CD4-positive, alpha-beta T cell (primary cell): ENCODE results near the gene PRDM16. TPM values are rescaled to one million over a fixed set of nuclear protein-coding genes. Genes with fewer than 3 reads are reported as not detected.

Experiments
- ATAC-seq: fragments of 200-7000 bp; cut with Tn5 transposase; one replicate; pipeline ENCODE4 v1.10.0; 2022; ENCODE audit warnings: mild to moderate bottlenecking; ENCODE audit not compliant: poor library complexity
- CTCF ChIA-PET: fragments of 350-600 bp; sonication (Branson Sonifier 250); formaldehyde crosslinking; loops from one replicate; lab custom pipeline; 2021; ENCODE audit warnings: antibody characterized with exemption, inconsistent platforms; lab: Charles Lee
- POLR2A ChIA-PET: fragments of 350-600 bp; sonication (Branson Sonifier 250); formaldehyde crosslinking; loops from one replicate; lab custom pipeline; 2021; ENCODE audit warnings: antibody characterized with exemption, inconsistent platforms; lab: Charles Lee
- DNase-seq, 14 experiments: peaks; one replicate each; pipeline ENCODE4 v3.0.0-alpha.2; 2013 to 2020; ENCODE audit warnings: mixed read lengths in 2 of 14
- H3K27ac ChIP-seq, 2 donors: one replicate each; pipeline versions ENCODE4 v1.5.1 to v1.7.0; 2013; ENCODE audit warnings: low read length in 2 of 2, low read depth in 1 of 2, mild to moderate bottlenecking in 1 of 2
- H3K27me3 ChIP-seq, 2 experiments: 1 replicate in 1 of 2; 2 replicates in 1 of 2; pipeline versions ENCODE4 v1.6.1 to v1.7.0; 2013; ENCODE audit warnings: low read length in 2 of 2, control low read depth in 1 of 2, mild to moderate bottlenecking in 1 of 2, moderate library complexity in 1 of 2; ENCODE audit not compliant: insufficient read depth in 2 of 2, control insufficient read depth in 1 of 2
- H3K36me3 ChIP-seq: one replicate; pipeline ENCODE4 v1.6.1; 2013; ENCODE audit warnings: low read length, control low read depth; ENCODE audit not compliant: insufficient read depth
- H3K4me1 ChIP-seq: one replicate; pipeline ENCODE4 v1.6.1; 2013; ENCODE audit warnings: low read length, control low read depth; ENCODE audit not compliant: insufficient read depth
- H3K4me3 ChIP-seq: one replicate; pipeline ENCODE4 v1.5.1; 2013; ENCODE audit warnings: mild to moderate bottlenecking, low read length, moderate library complexity
- H3K9me3 ChIP-seq, 2 experiments: 1 replicate in 1 of 2; 2 replicates in 1 of 2; pipeline versions ENCODE4 v1.6.1 to v1.7.0; 2013; ENCODE audit warnings: low read length in 2 of 2, mild to moderate bottlenecking in 2 of 2, control low read depth in 1 of 2, moderate library complexity in 1 of 2; ENCODE audit not compliant: control insufficient read depth in 1 of 2, insufficient read depth in 1 of 2
- H3K27ac Mint-ChIP-seq: one replicate; pipeline ENCODE4 v1.8.0; 2020; ENCODE audit warnings: mixed read lengths
- H3K27me3 Mint-ChIP-seq: one replicate; pipeline ENCODE4 v1.8.0; 2021; ENCODE audit warnings: mixed read lengths
- H3K36me3 Mint-ChIP-seq: one replicate; pipeline ENCODE4 v1.8.0; 2021; ENCODE audit warnings: low read depth, mixed read lengths
- H3K4me1 Mint-ChIP-seq: one replicate; pipeline ENCODE4 v1.8.0; 2021; ENCODE audit warnings: low read depth, mixed read lengths
- H3K4me3 Mint-ChIP-seq: one replicate; pipeline ENCODE4 v1.8.0; 2020; ENCODE audit warnings: mild to moderate bottlenecking, mixed read lengths
- H3K9me3 Mint-ChIP-seq: one replicate; pipeline ENCODE4 v1.8.0; 2020; ENCODE audit warnings: mixed read lengths
- intact Hi-C, 2 experiments: fragments of 100-400 bp; cut with DNase I in 1 of 2; cut with micrococcal nuclease in 1 of 2; formaldehyde crosslinking; loops; one replicate each; pipeline versions ENCODE4 v1.15.1 to v1.9.0; 2023 to 2025; cut with DNase I, micrococcal nuclease
- total RNA-seq, 174 experiments: library from RNA in 2 of 174; stranded (reverse) in 2 of 174; gene quantifications; one replicate each; pipeline ENCODE4 v1.2.3 and lab custom pipeline; 2021 to 2026
- TF ChIP-seq, protein P1 (sequence below): fragments of 200-600 bp; IDR thresholded peaks from one replicate; pipeline ENCODE4 v1.8.0; 2022; ENCODE audit warnings: antibody characterized with exemption, mild to moderate bottlenecking

PRDM16 gene
- total RNA-seq, 2 experiments from 2014 or later, result not detected

DNA sequence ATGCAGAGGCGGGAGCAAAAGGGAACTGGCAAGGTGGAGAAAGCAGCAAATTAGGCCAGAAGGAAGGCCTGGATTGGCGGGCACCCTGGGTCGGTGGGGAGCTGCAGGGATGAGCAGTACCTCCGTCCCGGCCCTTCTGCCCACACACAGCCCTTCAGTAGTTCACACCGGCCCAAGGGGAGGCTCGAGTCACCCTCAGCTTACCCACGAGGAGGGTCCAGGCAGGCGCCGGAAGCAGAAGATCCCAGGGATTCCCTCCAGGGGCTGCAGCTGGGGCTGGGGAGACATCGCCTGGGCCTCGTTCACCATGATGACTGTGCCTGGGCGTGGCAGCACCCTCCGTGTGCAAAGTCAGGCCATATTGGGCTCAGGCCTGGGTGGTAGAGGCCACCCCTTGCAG, 190.0 kb downstream of the PRDM16 start:
- no peaks in the 10 kb centered on the region for H3K36me3 ChIP-seq
- ChIA-PET CTCF (no interaction called here), POLR2A (no interaction called here)
- TF ChIP-seq, protein P1, sequence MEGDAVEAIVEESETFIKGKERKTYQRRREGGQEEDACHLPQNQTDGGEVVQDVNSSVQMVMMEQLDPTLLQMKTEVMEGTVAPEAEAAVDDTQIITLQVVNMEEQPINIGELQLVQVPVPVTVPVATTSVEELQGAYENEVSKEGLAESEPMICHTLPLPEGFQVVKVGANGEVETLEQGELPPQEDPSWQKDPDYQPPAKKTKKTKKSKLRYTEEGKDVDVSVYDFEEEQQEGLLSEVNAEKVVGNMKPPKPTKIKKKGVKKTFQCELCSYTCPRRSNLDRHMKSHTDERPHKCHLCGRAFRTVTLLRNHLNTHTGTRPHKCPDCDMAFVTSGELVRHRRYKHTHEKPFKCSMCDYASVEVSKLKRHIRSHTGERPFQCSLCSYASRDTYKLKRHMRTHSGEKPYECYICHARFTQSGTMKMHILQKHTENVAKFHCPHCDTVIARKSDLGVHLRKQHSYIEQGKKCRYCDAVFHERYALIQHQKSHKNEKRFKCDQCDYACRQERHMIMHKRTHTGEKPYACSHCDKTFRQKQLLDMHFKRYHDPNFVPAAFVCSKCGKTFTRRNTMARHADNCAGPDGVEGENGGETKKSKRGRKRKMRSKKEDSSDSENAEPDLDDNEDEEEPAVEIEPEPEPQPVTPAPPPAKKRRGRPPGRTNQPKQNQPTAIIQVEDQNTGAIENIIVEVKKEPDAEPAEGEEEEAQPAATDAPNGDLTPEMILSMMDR, result no peak
- no peak overlapping the region for H3K27ac ChIP-seq
- no peak overlapping the region for H3K4me3 ChIP-seq
- no peak overlapping the region for H3K4me3 Mint-ChIP-seq
- H3K27ac Mint-ChIP-seq, result no peak overlapping the region
- H3K9me3 Mint-ChIP-seq, result peaks cover 4% of the 10 kb centered on the region
- no peak for ATAC-seq
- no peak for DNase-seq
- H3K9me3 ChIP-seq, result peaks cover 0 to 33% of the 10 kb centered on the region in 2 experiments
- H3K27me3 ChIP-seq, result peaks cover 2 to 3% of the 10 kb centered on the region in 2 experiments
- no peaks in the 10 kb centered on the region for H3K4me1 Mint-ChIP-seq
- intact Hi-C loops, result no loop called here
- no peaks in the 10 kb centered on the region for H3K36me3 Mint-ChIP-seq
- H3K27me3 Mint-ChIP-seq, result peaks cover 4% of the 10 kb centered on the region
- H3K4me1 ChIP-seq, result no peaks in the 10 kb centered on the region

DNA sequence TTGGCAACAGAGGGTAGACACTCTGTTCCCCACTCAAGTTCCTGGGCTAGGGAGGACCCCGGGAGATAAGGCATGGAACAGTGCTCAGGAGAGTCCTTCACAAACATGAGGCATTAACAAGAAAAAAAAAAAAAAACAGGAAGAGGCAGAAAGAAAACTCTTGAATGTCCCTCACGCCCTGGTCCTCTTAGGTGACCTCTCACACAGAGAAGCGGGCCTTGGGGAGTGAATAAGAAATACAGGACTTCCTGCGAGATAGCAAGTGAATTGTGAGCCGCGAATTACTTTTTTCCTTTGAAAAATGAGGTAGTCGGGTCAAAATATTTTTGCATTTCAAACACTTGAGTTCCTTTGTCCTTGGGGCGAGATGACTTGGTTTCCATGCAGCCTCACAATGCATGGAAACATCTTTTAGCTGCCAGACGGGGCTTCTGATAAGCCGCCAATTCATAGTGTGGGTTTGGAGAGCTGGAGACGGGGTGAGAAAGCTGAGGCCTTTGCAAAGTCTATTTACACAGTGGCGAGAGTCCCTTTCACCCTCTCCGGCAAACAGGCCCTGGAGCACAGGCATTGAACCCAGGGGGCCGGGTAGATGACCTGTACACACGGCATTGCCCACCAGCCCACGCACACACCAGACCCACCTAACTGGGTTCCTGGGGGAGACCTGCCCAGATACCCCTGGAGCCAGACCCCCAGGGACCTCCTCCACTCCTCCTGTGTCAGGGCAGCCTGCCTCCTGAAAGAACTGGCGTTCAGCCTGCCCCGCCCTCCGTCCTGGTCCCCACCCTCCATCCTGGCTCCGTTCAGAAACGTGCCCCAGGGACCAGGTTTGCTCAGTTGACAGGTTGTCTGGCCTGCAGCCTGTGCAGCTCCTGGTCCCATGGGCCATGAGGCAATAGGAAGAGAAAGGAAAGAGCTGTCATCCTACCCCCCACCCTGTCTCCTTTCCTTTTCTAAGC, 192.3 kb downstream of the PRDM16 start:
- Histone ChIP-seq H3K27ac (no peak overlapping the region), H3K4me3 (no peak overlapping the region), H3K9me3 (peaks cover 0 to 22% of the 10 kb centered on the region in 2 experiments), H3K4me1 (no peaks in the 10 kb centered on the region), H3K27me3 (peaks cover 3 to 6% of the 10 kb centered on the region in 2 experiments), H3K36me3 (no peaks in the 10 kb centered on the region)
- CTCF ChIA-PET, result no interaction called here
- Mint-ChIP-seq H3K9me3 (peaks cover 4% of the 10 kb centered on the region), H3K27ac (no peak overlapping the region), H3K4me1 (no peaks in the 10 kb centered on the region), H3K36me3 (no peaks in the 10 kb centered on the region), H3K4me3 (no peak overlapping the region), H3K27me3 (peaks cover 4% of the 10 kb centered on the region)
- ATAC-seq, result no peak
- no peak for DNase-seq
- TF ChIP-seq, protein P1, result no peak
- POLR2A ChIA-PET, result no interaction called here
- intact Hi-C loops, result no loop called here

DNA sequence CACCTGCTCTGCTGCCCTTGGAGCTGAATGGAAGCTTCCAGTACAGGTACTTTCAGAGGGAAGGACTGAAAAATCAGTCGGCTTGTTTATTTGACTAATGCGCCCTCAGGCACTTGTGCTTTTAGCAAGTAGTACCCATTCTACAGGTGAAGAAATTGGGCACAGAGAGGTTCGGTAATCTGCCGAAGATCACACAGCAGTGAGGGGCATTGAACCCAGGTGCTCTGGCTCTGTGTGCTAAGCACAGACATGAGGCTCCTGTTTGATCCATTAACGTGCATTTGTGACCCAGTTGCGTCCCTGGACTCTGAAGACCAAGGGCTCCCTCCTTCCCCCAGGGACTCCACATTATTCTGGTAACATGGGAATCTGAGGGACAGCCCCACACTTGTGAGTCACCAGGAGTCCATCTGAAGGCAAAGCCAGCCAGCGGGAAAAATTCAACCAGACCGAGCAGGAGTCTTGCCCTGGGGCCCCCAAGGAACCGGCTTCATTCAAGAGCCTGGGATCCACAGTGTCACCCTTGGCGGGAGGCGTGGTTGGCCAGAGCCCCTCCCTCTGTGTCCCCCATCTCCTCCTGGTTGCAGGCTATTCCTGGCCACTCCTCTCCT, 193.1 kb downstream of the PRDM16 start:
- no peaks in the 10 kb centered on the region for H3K36me3 Mint-ChIP-seq
- H3K27me3 ChIP-seq, result peaks cover 3 to 6% of the 10 kb centered on the region in 2 experiments
- H3K27ac Mint-ChIP-seq, result no peak overlapping the region
- H3K9me3 ChIP-seq, result peaks cover 0 to 20% of the 10 kb centered on the region in 2 experiments
- intact Hi-C loops, result no loop called here
- POLR2A ChIA-PET, result no interaction called here
- H3K4me1 Mint-ChIP-seq, result no peaks in the 10 kb centered on the region
- H3K27ac ChIP-seq, result no peak overlapping the region
- H3K4me1 ChIP-seq, result no peaks in the 10 kb centered on the region
- ATAC-seq (no peak), DNase-seq (no peak)
- H3K4me3 ChIP-seq, result no peak overlapping the region
- peaks cover 4% of the 10 kb centered on the region for H3K27me3 Mint-ChIP-seq
- H3K9me3 Mint-ChIP-seq, result peaks cover 4% of the 10 kb centered on the region
- H3K4me3 Mint-ChIP-seq, result no peak overlapping the region
- TF ChIP-seq, protein P1, result no peak
- CTCF ChIA-PET, result no interaction called here
- no peaks in the 10 kb centered on the region for H3K36me3 ChIP-seq
